HG03575 (cell line): ENCODE measurements around the gene PEX26.
"Not testable (repeated sequence)": the region's sequence is repeated elsewhere in the genome, so short reads cannot be mapped to it uniquely, and the experiment has no call there.

ENCODE experiments used
- ATAC-seq: cut with Tn5 transposase; IDR thresholded peaks from one replicate; pipeline ENCODE4 v1.9.1; 2021; ENCODE audit not compliant: unreplicated experiment, insufficient number of reproducible peaks, low FRiP score; ENCODE audit errors: extremely low read depth

The PEX26 gene

GRCh38 chr22:18088825-18089568, 11.2 kb downstream of the PEX26 start:
- ATAC-seq: no peak

GRCh38 chr22:18090286-18090685, 12.5 kb downstream of the PEX26 start:
- no peak for ATAC-seq

- no peak for ATAC-seq
These were observed 13.7 kb downstream of the PEX26 start for GRCh38 chr22:18091478-18091877.

- ATAC-seq: no peak
These were observed 14.2 kb downstream of the PEX26 start for GRCh38 chr22:18091916-18092526.

- ATAC-seq: no peak
These were observed 15.9 kb downstream of the PEX26 start for GRCh38 chr22:18093661-18094060.

- ATAC-seq: no peak
These were observed 17.5 kb downstream of the PEX26 start for GRCh38 chr22:18095101-18095805.

- no peak for ATAC-seq
These were observed 19.0 kb downstream of the PEX26 start for GRCh38 chr22:18096823-18097222.

GRCh38 chr22:18100781-18101180, 23.0 kb downstream of the PEX26 start:
- ATAC-seq: no peak

GRCh38 chr22:18101536-18101935, 23.7 kb downstream of the PEX26 start:
- ATAC-seq: no peak

- ATAC-seq: no peak
These were observed 25.9 kb downstream of the PEX26 start for GRCh38 chr22:18103527-18104269.

- no peak for ATAC-seq
These were observed 26.8 kb downstream of the PEX26 start for GRCh38 chr22:18104566-18104965.

- not testable (repeated sequence) for ATAC-seq
These were observed 28.2 kb downstream of the PEX26 start for GRCh38 chr22:18105981-18106380.

- ATAC-seq: not testable (repeated sequence)
These were observed 29.0 kb downstream of the PEX26 start for GRCh38 chr22:18106550-18107341.

GRCh38 chr22:18108187-18108586, 30.4 kb downstream of the PEX26 start:
- no peak for ATAC-seq

- no peak for ATAC-seq
These were observed 31.8 kb downstream of the PEX26 start for GRCh38 chr22:18109410-18110193.

- no peak for ATAC-seq
These were observed 32.6 kb downstream of the PEX26 start, which contains the start of gene TUBA8 for GRCh38 chr22:18110194-18110953. TSS of gene TUBA8 (plus strand) at chr22:18110809. CDS start at chr22:18110866, 57 bp downstream.
